HepG2 (cell line): ENCODE measurements around the gene POC1A. TPM values are rescaled to one million over a fixed set of nuclear protein-coding genes. Genes with fewer than 3 reads are reported as not detected.

Experiments
- ATAC-seq: fragments of 200-7000 bp; cut with Tn5 transposase; 3 replicates; pipeline ENCODE4 v1.9.1; 2020; ENCODE audit warnings: mild to moderate bottlenecking, moderate library complexity
- BruUV-seq: library from RNA; stranded (reverse); fragments of 400-500 nt; replicated peaks from 2 replicates; lab custom pipeline; 2021; lab: Mats Ljungman, UMichigan
- CTCF ChIA-PET: fragments of 300-600 bp; formaldehyde crosslinking; extraction: SDS; loops from one replicate; lab custom pipeline; 2021; ENCODE audit warnings: low total read pairs, inconsistent platforms, low intra/inter-chr PET ratio; lab: Yijun Ruan, JAX
- POLR2A ChIA-PET: fragments of 350-600 bp; sonication (Branson Sonifier 250); formaldehyde crosslinking; loops from one replicate; lab custom pipeline; 2020; ENCODE audit warnings: antibody characterized with exemption, inconsistent platforms; lab: Yijun Ruan, JAX
- DNase-seq: peaks from one replicate; pipeline ENCODE4 v3.0.0-alpha.2; 2015; ENCODE audit warnings: low spot score
- FAIRE-seq: peaks from 3 replicates; lab custom pipeline; 2011; peaks lifted over from hg19 to GRCh38; lab: Jason Lieb, UNC
- H2AFZ ChIP-seq: one replicate; pipeline ENCODE4 v1.6.1; 2011; ENCODE audit warnings: low read length, inconsistent platforms
- H3K27ac ChIP-seq: fragments of 300-600 bp; 3 replicates; pipeline ENCODE4 v1.8.0; 2011; ENCODE audit warnings: mixed run types, mild to moderate bottlenecking, mixed read lengths, low read length, inconsistent platforms; ENCODE audit not compliant: insufficient read depth; ENCODE audit errors: extremely low read length
- H3K27me3 ChIP-seq, 2 experiments: fragments of 200-600 bp in 1 of 2; 2 replicates in 1 of 2; 3 replicates in 1 of 2; pipeline versions ENCODE4 v1.6.0 to v1.8.0; 2011; ENCODE audit warnings: low read length in 2 of 2, mild to moderate bottlenecking in 2 of 2, moderate library complexity in 2 of 2, inconsistent platforms in 1 of 2; ENCODE audit not compliant: insufficient read depth in 2 of 2, control insufficient read depth in 1 of 2
- H3K36me3 ChIP-seq, 2 experiments: fragments of 200-600 bp in 1 of 2; replicated peaks in 1 of 2; 2 replicates in 1 of 2; 3 replicates in 1 of 2; pipeline versions ENCODE4 v1.5.1 to v1.8.0; 2011; ENCODE audit warnings: low read length in 2 of 2, inconsistent platforms in 1 of 2; ENCODE audit not compliant: insufficient read depth in 2 of 2, control insufficient read depth in 1 of 2
- H3K4me1 ChIP-seq: 2 replicates; pipeline ENCODE4 v1.5.1; 2012; ENCODE audit warnings: low read length, inconsistent platforms; ENCODE audit not compliant: insufficient read depth
- H3K4me2 ChIP-seq: 2 replicates; pipeline ENCODE4 v1.6.0; 2011; ENCODE audit warnings: low read depth, low read length, inconsistent platforms
- H3K4me3 ChIP-seq, 3 experiments: fragments of 200-600 bp in 1 of 3; sonication (generic), shearing (Covaris generic) in 1 of 3; replicated peaks in 1 of 3; 2 replicates each; pipeline ENCODE4 v1.5.1; 2011 to 2016; ENCODE audit warnings: low read length in 3 of 3, inconsistent platforms in 2 of 3, low read depth in 2 of 3, mild to moderate bottlenecking in 2 of 3, control low read depth in 1 of 3, mixed read lengths in 1 of 3; ENCODE audit not compliant: insufficient read depth in 1 of 3
- H3K79me2 ChIP-seq: one replicate; pipeline ENCODE4 v1.6.1; 2011; ENCODE audit warnings: low read length, inconsistent platforms; ENCODE audit not compliant: insufficient read depth
- H3K9ac ChIP-seq: 2 replicates; pipeline ENCODE4 v1.6.0; 2011; ENCODE audit warnings: mild to moderate bottlenecking, low read depth, low read length, inconsistent platforms; ENCODE audit not compliant: insufficient read depth
- H3K9me3 ChIP-seq: 2 replicates; pipeline ENCODE4 v1.5.1; 2012; ENCODE audit warnings: mild to moderate bottlenecking, low read length
- H4K20me1 ChIP-seq: 2 replicates; pipeline ENCODE4 v1.6.0; 2011; ENCODE audit warnings: inconsistent platforms, mild to moderate bottlenecking, low read length, moderate library complexity; ENCODE audit not compliant: insufficient read depth
- ELF3 ChIP-seq: IDR thresholded peaks from 2 replicates; pipeline ENCODE4 v1.6.1; 2016; ENCODE audit warnings: missing genetic modification reagents, missing compliant biosample characterization
- GABPB1 ChIP-seq: IDR thresholded peaks from 2 replicates; pipeline ENCODE4 v1.6.1; 2016; ENCODE audit warnings: mild to moderate bottlenecking, missing genetic modification reagents, moderate library complexity, missing compliant biosample characterization
- HIVEP1 ChIP-seq: sonication (generic); formaldehyde crosslinking; IDR thresholded peaks from 2 replicates; pipeline ENCODE4 v1.4.0; 2020; ENCODE audit warnings: mild to moderate bottlenecking, missing genetic modification reagents
- HNF4A ChIP-seq: sonication (generic); formaldehyde crosslinking; IDR thresholded peaks from 2 replicates; pipeline ENCODE4 v1.4.0; 2020; ENCODE audit warnings: missing genetic modification reagents
- RELA ChIP-seq: sonication (generic); formaldehyde crosslinking; IDR thresholded peaks from 2 replicates; pipeline ENCODE4 v1.4.0; 2020; ENCODE audit warnings: missing genetic modification reagents
- SMAD9 ChIP-seq: sonication (generic); formaldehyde crosslinking; IDR thresholded peaks from 2 replicates; pipeline ENCODE4 v1.5.1; 2020; ENCODE audit warnings: mild to moderate bottlenecking, missing genetic modification reagents
- ZFX ChIP-seq: sonication (generic); formaldehyde crosslinking; IDR thresholded peaks from 2 replicates; pipeline ENCODE4 v1.4.0; 2020; ENCODE audit warnings: mild to moderate bottlenecking, low read depth, missing genetic modification reagents, moderate library complexity
- ZMYM3 ChIP-seq: sonication (generic); formaldehyde crosslinking; IDR thresholded peaks from 2 replicates; pipeline ENCODE4 v1.5.1; 2020; ENCODE audit warnings: mild to moderate bottlenecking, missing genetic modification reagents
- ZNF570 ChIP-seq: sonication (generic); formaldehyde crosslinking; IDR thresholded peaks from 2 replicates; pipeline ENCODE4 v1.4.0; 2020; ENCODE audit warnings: mild to moderate bottlenecking, missing genetic modification reagents, borderline replicate concordance
- ZNF773 ChIP-seq: sonication (generic); formaldehyde crosslinking; IDR thresholded peaks from 2 replicates; pipeline ENCODE4 v1.4.0; 2020; ENCODE audit warnings: missing genetic modification reagents, borderline replicate concordance
- WGBS: methylation state at CpG from one replicate; pipeline ENCODE4 v1.1.6; 2017; ENCODE audit warnings: low lambda C conversion rate; 5-methylcytosine and 5-hydroxymethylcytosine counted together
- in situ Hi-C: cut with HindIII; loops from 2 replicates; pipeline ENCODE4 v1.10.0; 2017; ENCODE audit warnings: low pct_unique_long_range_greater_than_20kb; ENCODE audit not compliant: extremely low pct_ligation_motif_present
- intact Hi-C: fragments of 100-400 bp; cut with micrococcal nuclease; formaldehyde crosslinking; loops from one replicate; pipeline ENCODE4 v1.10.0; 2022; ENCODE audit not compliant: unreplicated experiment
- polyA plus RNA-seq, 8 experiments: library from polyadenylated mRNA; depleted of rRNA in 3 of 8; stranded (reverse) in 7 of 8; unstranded in 1 of 8; fragments of >200 nt; fragmentation: Illumina TruSeq in 4 of 8; extraction: Trizol in 4 of 8; gene quantifications; 2 replicates each; pipeline versions ENCODE4 v1.2.1 to v1.2.3, GENCODE V29; 2011 to 2016; ENCODE audit warnings: low read depth in 4 of 8, missing spikeins in 1 of 8, mixed read lengths in 1 of 8; ENCODE audit not compliant: insufficient read depth in 1 of 8
- total RNA-seq, 5 experiments: library from RNA; depleted of rRNA; stranded (reverse); fragments of >200 nt; fragmentation: Illumina TruSeq; extraction: Trizol; gene quantifications; 2 replicates each; pipeline ENCODE4 v1.2.3, GENCODE V29; 2016; ENCODE audit warnings: low read depth in 1 of 5
- TF ChIP-seq, protein P1 (sequence below): sonication (generic); formaldehyde crosslinking; IDR thresholded peaks from 2 replicates; pipeline ENCODE4 v1.9.0; 2022; ENCODE audit warnings: missing genetic modification reagents, mild to moderate bottlenecking, borderline replicate concordance
- TF ChIP-seq, protein P2 (sequence below): IDR thresholded peaks from 2 replicates; pipeline ENCODE4 v1.6.1; 2012; ENCODE audit warnings: inconsistent platforms
- TF ChIP-seq, protein P3 (sequence below): sonication (generic); formaldehyde crosslinking; IDR thresholded peaks from 2 replicates; pipeline ENCODE4 v1.5.1; 2020; ENCODE audit warnings: mild to moderate bottlenecking, missing genetic modification reagents, moderate library complexity

The POC1A gene
- total and polyA plus RNA-seq, 2 of the 13 experiments (the other 11 are each of a cell fraction or from before 2014, with no cell fraction given) = 14.6 to 20.0 TPM

DNA sequence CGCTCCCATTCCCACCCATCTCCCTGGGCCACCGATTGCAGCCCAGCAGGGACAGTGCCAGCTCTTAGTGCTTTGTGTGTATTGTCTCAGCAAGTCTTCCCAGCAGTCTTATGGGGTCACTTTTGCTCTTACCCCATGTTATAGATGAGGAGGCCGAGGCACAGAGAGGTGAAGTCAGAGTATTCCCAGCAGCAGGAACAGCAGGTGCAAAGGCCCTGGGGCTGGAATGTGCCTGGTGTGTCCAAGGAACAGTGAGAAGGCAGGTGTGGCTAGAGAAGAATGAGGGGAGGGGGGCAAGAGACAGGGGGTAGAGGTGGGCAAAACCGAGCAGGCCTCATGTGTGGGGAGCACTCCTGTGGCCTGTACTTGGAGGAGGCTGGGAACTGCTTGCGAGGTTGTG is 85.1 kb downstream of the POC1A start:
- Histone ChIP-seq H3K27me3 (peaks cover 4 to 17% of the 10 kb centered on the region in 2 experiments; a peak in 4 of 5 replicates), H2AFZ (no peak overlapping the region), H3K79me2 (no peaks in the 10 kb centered on the region), H3K9me3 (no peaks in the 10 kb centered on the region), H3K4me2 (no peak overlapping the region), H3K4me1 (peaks cover 17% of the 10 kb centered on the region), H3K9ac (no peak overlapping the region), H3K4me3 (no peak overlapping the region), H3K27ac (no peak overlapping the region), H3K36me3 (peaks cover 0 to 7% of the 10 kb centered on the region in 2 experiments; a peak in 1 of 5 replicates), H4K20me1 (no peaks in the 10 kb centered on the region)
- peak; percentile 66 for TF ChIP-seq ZMYM3 (CRISPR knock-in tag)
- TF ChIP-seq ELF3 (CRISPR knock-in tag) = no peak
- no TSS peak for BruUV-seq
- ATAC-seq (no peak), DNase-seq (no peak), FAIRE-seq (no peak)
- in situ Hi-C loops (no loop called here), intact Hi-C loops (no loop called here)
- ChIA-PET POLR2A (no interaction called here), CTCF (no interaction called here)
- 85% methylated on average over 4 of the region's 5 CpGs for WGBS

DNA sequence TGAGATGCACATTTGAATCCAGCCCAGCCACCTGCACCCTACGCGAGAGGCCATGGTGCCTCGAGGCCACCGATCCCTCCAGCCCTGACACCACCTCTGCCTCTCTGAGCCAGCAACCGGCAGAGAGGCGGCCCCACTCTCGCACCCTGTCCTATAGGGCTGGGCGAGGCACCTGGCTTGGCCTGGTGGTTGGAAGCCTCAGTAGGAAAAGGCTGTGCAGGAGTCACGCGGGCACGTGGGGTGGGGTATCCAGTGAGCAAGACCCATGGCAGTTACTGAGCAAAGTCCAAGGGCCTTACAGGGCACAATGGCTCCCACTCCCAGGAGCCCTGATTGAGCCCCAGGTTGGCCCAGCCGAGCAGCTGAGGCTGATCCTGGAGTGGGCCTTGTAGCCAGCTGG is 85.5 kb downstream of the POC1A start:
- TF ChIP-seq, protein P1, sequence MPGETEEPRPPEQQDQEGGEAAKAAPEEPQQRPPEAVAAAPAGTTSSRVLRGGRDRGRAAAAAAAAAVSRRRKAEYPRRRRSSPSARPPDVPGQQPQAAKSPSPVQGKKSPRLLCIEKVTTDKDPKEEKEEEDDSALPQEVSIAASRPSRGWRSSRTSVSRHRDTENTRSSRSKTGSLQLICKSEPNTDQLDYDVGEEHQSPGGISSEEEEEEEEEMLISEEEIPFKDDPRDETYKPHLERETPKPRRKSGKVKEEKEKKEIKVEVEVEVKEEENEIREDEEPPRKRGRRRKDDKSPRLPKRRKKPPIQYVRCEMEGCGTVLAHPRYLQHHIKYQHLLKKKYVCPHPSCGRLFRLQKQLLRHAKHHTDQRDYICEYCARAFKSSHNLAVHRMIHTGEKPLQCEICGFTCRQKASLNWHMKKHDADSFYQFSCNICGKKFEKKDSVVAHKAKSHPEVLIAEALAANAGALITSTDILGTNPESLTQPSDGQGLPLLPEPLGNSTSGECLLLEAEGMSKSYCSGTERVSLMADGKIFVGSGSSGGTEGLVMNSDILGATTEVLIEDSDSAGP (CRISPR knock-in tag) = peak; percentile 18; the same call in 1 of the 2 replicates
- TF ChIP-seq GABPB1 (0 out of 2 replicates have a peak, but pooled peaks have one; percentile 12), SMAD9 (CRISPR knock-in tag) (no peak), RELA (CRISPR knock-in tag) (no peak), ZNF773 (CRISPR knock-in tag) (no peak), ZNF570 (CRISPR knock-in tag) (no peak), HNF4A (CRISPR knock-in tag) (peak; percentile 52; the same call in 1 of the 2 replicates), HIVEP1 (CRISPR knock-in tag) (0 out of 2 replicates have a peak, but pooled peaks have one; percentile 29), ZFX (peak; percentile 40; the same call in 1 of the 2 replicates)
- TF ChIP-seq, protein P2, sequence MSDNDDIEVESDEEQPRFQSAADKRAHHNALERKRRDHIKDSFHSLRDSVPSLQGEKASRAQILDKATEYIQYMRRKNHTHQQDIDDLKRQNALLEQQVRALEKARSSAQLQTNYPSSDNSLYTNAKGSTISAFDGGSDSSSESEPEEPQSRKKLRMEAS = peak; percentile 24; the same call in 1 of the 2 replicates
- TF ChIP-seq, protein P3, sequence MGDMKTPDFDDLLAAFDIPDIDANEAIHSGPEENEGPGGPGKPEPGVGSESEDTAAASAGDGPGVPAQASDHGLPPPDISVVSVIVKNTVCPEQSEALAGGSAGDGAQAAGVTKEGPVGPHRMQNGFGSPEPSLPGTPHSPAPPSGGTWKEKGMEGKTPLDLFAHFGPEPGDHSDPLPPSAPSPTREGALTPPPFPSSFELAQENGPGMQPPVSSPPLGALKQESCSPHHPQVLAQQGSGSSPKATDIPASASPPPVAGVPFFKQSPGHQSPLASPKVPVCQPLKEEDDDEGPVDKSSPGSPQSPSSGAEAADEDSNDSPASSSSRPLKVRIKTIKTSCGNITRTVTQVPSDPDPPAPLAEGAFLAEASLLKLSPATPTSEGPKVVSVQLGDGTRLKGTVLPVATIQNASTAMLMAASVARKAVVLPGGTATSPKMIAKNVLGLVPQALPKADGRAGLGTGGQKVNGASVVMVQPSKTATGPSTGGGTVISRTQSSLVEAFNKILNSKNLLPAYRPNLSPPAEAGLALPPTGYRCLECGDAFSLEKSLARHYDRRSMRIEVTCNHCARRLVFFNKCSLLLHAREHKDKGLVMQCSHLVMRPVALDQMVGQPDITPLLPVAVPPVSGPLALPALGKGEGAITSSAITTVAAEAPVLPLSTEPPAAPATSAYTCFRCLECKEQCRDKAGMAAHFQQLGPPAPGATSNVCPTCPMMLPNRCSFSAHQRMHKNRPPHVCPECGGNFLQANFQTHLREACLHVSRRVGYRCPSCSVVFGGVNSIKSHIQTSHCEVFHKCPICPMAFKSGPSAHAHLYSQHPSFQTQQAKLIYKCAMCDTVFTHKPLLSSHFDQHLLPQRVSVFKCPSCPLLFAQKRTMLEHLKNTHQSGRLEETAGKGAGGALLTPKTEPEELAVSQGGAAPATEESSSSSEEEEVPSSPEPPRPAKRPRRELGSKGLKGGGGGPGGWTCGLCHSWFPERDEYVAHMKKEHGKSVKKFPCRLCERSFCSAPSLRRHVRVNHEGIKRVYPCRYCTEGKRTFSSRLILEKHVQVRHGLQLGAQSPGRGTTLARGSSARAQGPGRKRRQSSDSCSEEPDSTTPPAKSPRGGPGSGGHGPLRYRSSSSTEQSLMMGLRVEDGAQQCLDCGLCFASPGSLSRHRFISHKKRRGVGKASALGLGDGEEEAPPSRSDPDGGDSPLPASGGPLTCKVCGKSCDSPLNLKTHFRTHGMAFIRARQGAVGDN (CRISPR knock-in tag) = peak; percentile 75
- FAIRE-seq = no peak
- in situ Hi-C loops (no loop called here), intact Hi-C loops (no loop called here)
- DNase-seq = peak; percentile 25
- H3K4me2 ChIP-seq = no peak overlapping the region
- 72% methylated on average over 5 of the region's 12 CpGs for WGBS
- no peaks in the 10 kb centered on the region for H3K79me2 ChIP-seq
- no peak overlapping the region for H3K4me3 ChIP-seq
- peak; percentile 24 for ATAC-seq
- H3K9me3 ChIP-seq = no peaks in the 10 kb centered on the region
- peaks cover 21% of the 10 kb centered on the region for H3K4me1 ChIP-seq
- no peak overlapping the region for H2AFZ ChIP-seq
- no peaks in the 10 kb centered on the region for H4K20me1 ChIP-seq
- ChIA-PET POLR2A (no interaction called here), CTCF (no interaction called here)
- BruUV-seq = no TSS peak
- peaks cover 4 to 20% of the 10 kb centered on the region in 2 experiments; a peak in 4 of 5 replicates for H3K27me3 ChIP-seq
- H3K36me3 ChIP-seq = 0 out of 5 replicates have a peak, but pooled peaks cover 0 to 3% of the 10 kb centered on the region in 2 experiments
- no peak overlapping the region for H3K27ac ChIP-seq
- no peak overlapping the region for H3K9ac ChIP-seq
